ENCODE results near the gene FAM209A. TPM values are rescaled to one million over a fixed set of nuclear protein-coding genes. Genes with fewer than 3 reads are reported as not detected.
"Not testable (repeated sequence)": the region's sequence is repeated elsewhere in the genome, so short reads cannot be mapped to it uniquely, and the experiment has no call there.

FAM209A gene
- total RNA-seq: under 1 TPM; 0.53 to 0.59 TPM

- CTCF ChIA-PET, POLR2A ChIA-PET: not testable (repeated sequence)
Observed at GRCh38 chr20:56524444-56524843, at the start of gene FAM209A. FAM209A (plus strand) TSS chr20:56524744; CDS start chr20:56524809, 65 bp downstream.

DNA sequence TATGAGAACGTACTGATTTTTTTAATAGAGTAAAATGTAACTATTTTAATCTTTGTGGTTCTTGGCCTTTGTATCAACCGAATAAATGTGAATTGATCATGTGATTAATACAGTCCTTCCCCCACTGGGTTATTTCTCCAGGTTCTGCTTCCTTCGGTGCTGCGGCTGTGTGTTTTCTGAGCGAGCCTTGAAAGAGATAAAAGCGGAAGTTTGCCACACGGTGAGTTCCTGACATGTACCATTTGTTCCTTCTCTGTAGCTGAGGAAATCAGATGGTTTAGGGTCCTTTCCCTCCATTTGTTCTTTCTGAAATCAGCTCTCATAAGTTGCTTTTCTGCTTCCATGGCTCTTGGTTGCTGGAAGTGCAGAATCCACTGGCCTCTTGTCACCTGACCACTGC lies 40.6 kb upstream of the FAM209A start:
- ChIA-PET POLR2A (no interaction called here), CTCF (interaction anchor here (0.9 kb wide), 1 partner anchor 66 kb away, joined by 3 read pairs; no protein-coding TSS in a partner anchor)

GRCh38 chr20:56487216-56487615 lies 37.3 kb upstream of the FAM209A start:
- POLR2A ChIA-PET: no interaction called here
- CTCF ChIA-PET: no interaction called here

- ChIA-PET POLR2A (no interaction called here), CTCF (interaction anchor here (0.7 kb wide), 1 partner anchor 82 kb away, joined by 3 read pairs; no protein-coding TSS in a partner anchor)
Observed at GRCh38 chr20:56488566-56488965, 36.0 kb upstream of the FAM209A start.

GRCh38 chr20:56501116-56501515 lies 23.4 kb upstream of the FAM209A start:
- POLR2A ChIA-PET: no interaction called here
- CTCF ChIA-PET: interaction anchor here (1.7 kb wide), 1 partner anchor 11 kb away, joined by 4 read pairs; no protein-coding TSS in a partner anchor

- POLR2A ChIA-PET: no interaction called here
Observed at GRCh38 chr20:56503916-56504315, 20.6 kb upstream of the FAM209A start.

DNA sequence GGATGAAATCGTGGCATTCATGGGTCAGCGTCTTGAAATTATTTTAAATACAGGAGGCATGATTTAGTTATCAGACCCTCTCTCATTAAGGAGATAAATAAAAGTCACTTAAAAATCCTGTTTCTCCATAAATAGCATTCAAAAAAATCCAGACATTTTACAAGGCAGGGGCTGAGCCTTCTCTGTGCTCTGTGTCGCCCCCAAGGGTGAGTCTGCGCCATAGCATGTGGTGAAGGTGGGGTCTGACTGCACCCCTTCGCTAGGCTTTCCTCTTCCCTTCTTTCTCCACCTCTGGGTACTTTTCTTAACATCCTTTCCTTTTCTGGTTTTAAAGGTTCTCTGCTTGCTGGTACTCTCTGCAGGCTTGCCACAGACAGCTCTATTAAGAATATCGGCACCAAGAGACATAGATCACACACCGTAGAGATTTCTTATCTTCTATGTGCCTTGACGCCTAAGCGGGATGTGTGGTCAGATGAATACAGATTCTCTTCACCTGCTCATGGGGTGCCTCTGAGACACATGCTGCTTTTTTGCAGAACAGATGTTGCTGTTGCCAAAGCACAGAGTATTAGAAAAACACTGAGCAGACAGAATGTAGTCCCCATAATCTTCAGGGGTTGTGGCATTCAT lies 20.1 kb upstream of the FAM209A start:
- CTCF ChIA-PET: no interaction called here
- POLR2A ChIA-PET: no interaction called here

More at GRCh38 chr20:56503916-56504315, 20.6 kb upstream of the FAM209A start:
- CTCF ChIA-PET: interaction anchor here (1.3 kb wide), 1 partner anchor 128 kb away, joined by 3 read pairs; no protein-coding TSS in a partner anchor

- CTCF ChIA-PET: interaction anchor here (0.8 kb wide), 1 partner anchor 37 kb away, joined by 3 read pairs; the partner anchor contains the start of gene RTF2
- POLR2A ChIA-PET: no interaction called here
Observed at GRCh38 chr20:56506103-56506502, 18.4 kb upstream of the FAM209A start.

- ChIA-PET POLR2A (no interaction called here), CTCF (no interaction called here)
Observed at GRCh38 chr20:56511926-56512325, 12.6 kb upstream of the FAM209A start.

DNA sequence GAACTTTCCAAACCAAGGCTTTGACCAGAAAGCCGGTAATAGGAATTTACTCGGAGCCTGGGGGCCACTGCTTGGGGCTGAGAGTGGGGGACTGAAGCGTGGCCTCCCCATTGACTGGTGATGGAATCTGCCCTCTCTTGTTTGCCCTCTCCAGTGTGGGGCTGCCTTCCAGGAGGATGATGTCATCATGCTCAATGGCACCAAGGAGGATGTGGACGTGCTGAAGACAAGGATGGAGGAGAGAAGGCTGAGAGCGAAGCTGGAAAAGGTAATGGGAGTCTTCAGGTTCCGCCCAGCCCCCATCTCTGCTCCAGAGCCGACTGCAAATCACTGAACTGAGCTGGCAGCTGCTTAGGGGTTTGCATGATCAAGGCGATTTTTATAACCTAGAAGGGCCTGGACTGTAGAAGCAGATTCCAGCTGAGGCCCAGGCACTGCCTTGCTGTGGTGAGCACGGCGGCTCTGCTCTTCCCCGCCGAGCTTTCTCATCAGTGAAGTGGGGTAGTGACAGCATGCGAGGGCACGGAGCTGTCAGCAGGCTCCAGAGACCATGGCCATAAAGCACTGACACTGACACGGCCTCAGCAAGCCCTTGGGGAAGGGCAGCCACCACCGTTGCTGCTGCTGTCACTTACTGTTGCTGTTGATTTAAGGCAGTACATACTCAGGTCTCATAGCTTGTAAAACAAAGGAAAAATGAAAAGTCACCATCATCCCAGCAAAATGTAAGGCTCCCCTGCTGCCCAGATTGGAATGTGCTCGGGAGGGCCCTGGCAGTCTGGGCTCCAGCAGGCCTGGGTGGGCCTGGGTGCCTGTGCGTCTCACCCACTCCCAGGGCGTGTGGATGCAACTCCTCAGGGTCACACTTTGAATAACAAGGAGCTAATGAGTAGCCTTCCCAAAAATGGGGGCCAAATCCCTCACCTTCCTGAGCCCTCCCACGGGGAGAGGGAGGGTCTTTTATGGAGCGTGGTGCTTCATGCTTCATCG lies 11.1 kb upstream of the FAM209A start:
- CTCF ChIA-PET: no interaction called here

GRCh38 chr20:56516631-56517030 lies 7.9 kb upstream of the FAM209A start:
- ChIA-PET CTCF (interaction anchor here (1.0 kb wide), 1 partner anchor 163 kb away, joined by 5 read pairs; no protein-coding TSS in a partner anchor), POLR2A (no interaction called here)

More for the DNA sequence above, 11.1 kb upstream of the FAM209A start:
- POLR2A ChIA-PET: no interaction called here

- ChIA-PET POLR2A (no interaction called here), CTCF (interaction anchor here (1.0 kb wide), 1 partner anchor 164 kb away, joined by 5 read pairs; no protein-coding TSS in a partner anchor)
Observed at GRCh38 chr20:56517211-56517610, 7.3 kb upstream of the FAM209A start.

- POLR2A ChIA-PET: no interaction called here
- CTCF ChIA-PET: no interaction called here
Observed at GRCh38 chr20:56517641-56518040, 6.9 kb upstream of the FAM209A start.

- CTCF ChIA-PET: no interaction called here
- POLR2A ChIA-PET: no interaction called here
Observed at GRCh38 chr20:56518126-56518525, 6.4 kb upstream of the FAM209A start.

GRCh38 chr20:56518721-56519398 lies 5.7 kb upstream of the FAM209A start:
- ChIA-PET CTCF (no interaction called here), POLR2A (no interaction called here)

GRCh38 chr20:56519551-56519950 lies 5.0 kb upstream of the FAM209A start:
- ChIA-PET CTCF (no interaction called here), POLR2A (no interaction called here)

GRCh38 chr20:56520180-56520579 lies 4.4 kb upstream of the FAM209A start:
- CTCF ChIA-PET: no interaction called here
- POLR2A ChIA-PET: no interaction called here

- POLR2A ChIA-PET, CTCF ChIA-PET: not testable (repeated sequence)
Observed at GRCh38 chr20:56520746-56521354, 3.7 kb upstream of the FAM209A start.

DNA sequence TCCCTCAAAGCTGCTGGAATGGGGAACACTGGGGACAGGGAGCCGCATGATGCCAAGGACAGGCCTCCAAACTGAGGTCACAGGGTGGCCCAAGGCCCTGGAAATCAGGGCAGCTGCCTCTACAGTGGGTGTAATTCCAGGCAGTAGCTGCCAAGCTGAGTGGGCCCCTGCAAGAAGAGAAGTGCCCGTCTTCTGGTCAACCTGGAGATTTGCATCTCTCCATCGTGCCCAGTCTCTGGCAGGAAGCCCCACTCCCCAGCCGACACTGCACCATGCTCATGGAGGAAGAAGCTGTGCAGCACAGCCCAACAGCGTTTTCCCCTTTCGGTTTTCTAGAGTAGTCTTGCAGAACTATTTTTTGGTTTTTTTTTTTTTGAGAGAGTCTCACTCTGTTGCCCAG lies 2.2 kb upstream of the FAM209A start:
- ChIA-PET CTCF (interaction anchor here (0.8 kb wide), 1 partner anchor 25 kb away, joined by 3 read pairs; no protein-coding TSS in a partner anchor), POLR2A (no interaction called here)

GRCh38 chr20:56527521-56527920 lies 3.0 kb downstream of the FAM209A start:
- POLR2A ChIA-PET: no interaction called here
- CTCF ChIA-PET: interaction anchor here (0.7 kb wide), 1 partner anchor 119 kb away, joined by 3 read pairs; no protein-coding TSS in a partner anchor
